Hepatocyte (in vitro differentiated cells): ENCODE data around the gene GDNF. TPM values are rescaled to one million over a fixed set of nuclear protein-coding genes. Genes with fewer than 3 reads are reported as not detected.
"Not testable (repeated sequence)": the region's sequence is repeated elsewhere in the genome, so short reads cannot be mapped to it uniquely, and the experiment has no call there.

Experiments
- DNase-seq: peaks from one replicate; pipeline ENCODE4 v3.0.0-alpha.2; 2016; ENCODE audit warnings: low spot score
- H2AFZ ChIP-seq: fragments of 200-600 bp; sonication (generic); 2 replicates; pipeline ENCODE4 v1.6.0; 2016; ENCODE audit warnings: antibody characterized with exemption, mild to moderate bottlenecking
- H3K27ac ChIP-seq: fragments of 200-600 bp; sonication (generic); 2 replicates; pipeline ENCODE4 v1.5.1; 2016; ENCODE audit warnings: mild to moderate bottlenecking
- H3K27me3 ChIP-seq: fragments of 200-600 bp; sonication (generic); 2 replicates; pipeline ENCODE4 v1.6.1; 2016
- H3K36me3 ChIP-seq: fragments of 200-600 bp; sonication (generic); replicated peaks from 2 replicates; pipeline ENCODE4 v1.5.1; 2016; ENCODE audit warnings: low read depth; ENCODE audit not compliant: insufficient read depth
- H3K4me1 ChIP-seq: fragments of 200-600 bp; sonication (generic); 2 replicates; pipeline ENCODE4 v1.5.1; 2016; ENCODE audit warnings: mild to moderate bottlenecking, moderate library complexity; ENCODE audit not compliant: insufficient read depth
- H3K4me2 ChIP-seq: fragments of 200-600 bp; sonication (generic); 2 replicates; pipeline ENCODE4 v1.6.0; 2016
- H3K4me3 ChIP-seq: fragments of 200-600 bp; sonication (generic); 2 replicates; pipeline ENCODE4 v1.5.1; 2016; ENCODE audit warnings: mild to moderate bottlenecking
- H3K79me2 ChIP-seq: fragments of 200-600 bp; sonication (generic); 2 replicates; pipeline ENCODE4 v1.6.0; 2017; ENCODE audit warnings: mild to moderate bottlenecking
- H3K9me2 ChIP-seq: fragments of 200-600 bp; sonication (generic); replicated peaks from 2 replicates; pipeline ENCODE4 v1.6.0; 2017; ENCODE audit warnings: mild to moderate bottlenecking; ENCODE audit not compliant: insufficient read depth
- H3K9me3 ChIP-seq: fragments of 200-600 bp; sonication (generic); 2 replicates; pipeline ENCODE4 v1.5.1; 2016; ENCODE audit warnings: low read depth, mild to moderate bottlenecking
- H4K20me1 ChIP-seq: fragments of 200-600 bp; sonication (generic); 2 replicates; pipeline ENCODE4 v1.6.0; 2016; ENCODE audit warnings: mild to moderate bottlenecking; ENCODE audit not compliant: insufficient read depth, poor library complexity, severe bottlenecking
- EZH2 ChIP-seq: fragments of 200-600 bp; sonication (generic); IDR thresholded peaks from 2 replicates; pipeline ENCODE4 v1.6.1; 2016; ENCODE audit warnings: antibody characterized with exemption, mild to moderate bottlenecking, borderline replicate concordance
- EZH2phosphoT487 ChIP-seq: fragments of 200-600 bp; sonication (generic); IDR thresholded peaks from one replicate; pipeline ENCODE4 v1.6.1; 2018; ENCODE audit warnings: antibody characterized with exemption, mild to moderate bottlenecking, low read depth, moderate library complexity; ENCODE audit not compliant: unreplicated experiment, severe bottlenecking
- WGBS: methylation state at CpG from one replicate; pipeline ENCODE4 v1.1.6; 2016; ENCODE audit warnings: low lambda C conversion rate; ENCODE audit errors: missing lambda C conversion rate; 5-methylcytosine and 5-hydroxymethylcytosine counted together
- polyA plus RNA-seq: library from polyadenylated mRNA; unstranded; fragments of >200 nt; fragmentation: Nextera tagmentation; extraction: Ambion mirVana; gene quantifications from 2 replicates; pipeline ENCODE4 v1.2.1, GENCODE V29; 2016
- total RNA-seq: library from RNA; depleted of rRNA; stranded (reverse); fragments of >200 nt; gene quantifications from 2 replicates; pipeline ENCODE4 v1.2.3, GENCODE V29; 2014
- TF ChIP-seq, protein P1 (sequence below): fragments of 200-600 bp; sonication (generic); IDR thresholded peaks from 2 replicates; pipeline ENCODE4 v1.5.1; 2016; ENCODE audit warnings: antibody characterized with exemption, mild to moderate bottlenecking; ENCODE audit not compliant: poor library complexity

The GDNF gene
- total and polyA plus RNA-seq, 2 experiments from 2014 or later, result 0.19 to 1.1 TPM

DNA sequence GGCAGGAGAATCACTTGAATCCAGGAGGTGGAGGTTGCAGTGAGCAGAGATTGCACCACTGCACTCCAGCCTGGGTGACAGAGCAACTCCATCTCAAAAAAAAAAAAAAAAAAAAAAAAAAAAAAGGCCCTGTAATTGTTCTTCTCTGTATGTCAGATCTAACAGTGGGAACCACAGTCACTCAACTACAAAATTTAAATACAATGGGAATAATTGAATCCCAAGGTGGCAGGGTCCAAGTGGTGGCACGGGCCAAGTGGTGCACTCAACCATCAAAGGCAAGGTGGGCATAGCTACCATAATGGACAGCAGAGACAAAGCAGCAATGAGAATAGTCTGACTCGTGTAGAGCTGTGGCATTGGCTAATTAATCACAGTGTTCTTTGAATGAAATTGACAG is 44.5 kb downstream of the GDNF start:
- not testable (repeated sequence) for H3K9me2 ChIP-seq, H3K4me1 ChIP-seq, DNase-seq, H2AFZ ChIP-seq, H3K27ac ChIP-seq, H3K9me3 ChIP-seq, H3K27me3 ChIP-seq, H3K36me3 ChIP-seq, H4K20me1 ChIP-seq, H3K4me3 ChIP-seq, H3K79me2 ChIP-seq, H3K4me2 ChIP-seq
- WGBS, result 81% methylated on average over 2 of the region's 2 CpGs

DNA sequence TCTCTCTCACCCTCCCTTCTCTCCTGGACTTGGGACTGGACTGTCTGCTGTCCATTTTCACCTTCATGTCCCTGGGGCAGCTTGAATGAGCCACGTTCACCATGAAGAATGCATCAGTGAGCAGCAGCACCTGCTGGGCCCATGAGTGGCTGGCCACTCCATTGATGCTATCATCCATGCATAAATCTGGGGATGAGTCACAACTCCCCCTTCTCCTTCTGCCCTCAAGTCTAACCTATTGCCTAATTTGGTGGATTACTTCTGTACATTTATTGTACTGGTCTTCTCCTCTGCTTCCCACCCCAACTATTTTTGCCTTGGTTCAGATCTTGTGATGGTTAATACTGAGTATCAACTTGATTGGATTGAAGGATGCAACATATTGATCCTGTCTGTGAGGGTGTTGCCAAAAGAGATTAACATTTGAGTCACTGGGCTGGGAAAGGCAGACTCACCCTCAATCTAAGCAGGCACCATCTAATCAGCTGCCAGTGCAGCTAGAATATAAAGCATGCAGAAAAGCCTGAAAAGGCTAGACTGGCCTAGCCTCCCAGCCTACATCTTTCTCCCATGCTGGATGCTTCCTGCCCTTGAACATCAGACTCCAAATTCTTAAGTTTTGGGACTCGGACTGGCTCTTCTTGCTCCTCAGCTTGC is 46.7 kb downstream of the GDNF start:
- Histone ChIP-seq H3K9me3 (no peaks in the 10 kb centered on the region), H2AFZ (no peak overlapping the region), H3K4me3 (no peak overlapping the region), H4K20me1 (no peaks in the 10 kb centered on the region), H3K4me2 (no peak overlapping the region), H3K27me3 (no peaks in the 10 kb centered on the region), H3K9me2 (no peaks in the 10 kb centered on the region), H3K36me3 (no peaks in the 10 kb centered on the region), H3K27ac (no peak overlapping the region), H3K79me2 (no peaks in the 10 kb centered on the region), H3K4me1 (no peaks in the 10 kb centered on the region)
- 81% methylated on average over 2 of the region's 2 CpGs for WGBS
- DNase-seq, result no peak
- TF ChIP-seq EZH2phosphoT487 (no peak), EZH2 (no peak)
- TF ChIP-seq, protein P1, sequence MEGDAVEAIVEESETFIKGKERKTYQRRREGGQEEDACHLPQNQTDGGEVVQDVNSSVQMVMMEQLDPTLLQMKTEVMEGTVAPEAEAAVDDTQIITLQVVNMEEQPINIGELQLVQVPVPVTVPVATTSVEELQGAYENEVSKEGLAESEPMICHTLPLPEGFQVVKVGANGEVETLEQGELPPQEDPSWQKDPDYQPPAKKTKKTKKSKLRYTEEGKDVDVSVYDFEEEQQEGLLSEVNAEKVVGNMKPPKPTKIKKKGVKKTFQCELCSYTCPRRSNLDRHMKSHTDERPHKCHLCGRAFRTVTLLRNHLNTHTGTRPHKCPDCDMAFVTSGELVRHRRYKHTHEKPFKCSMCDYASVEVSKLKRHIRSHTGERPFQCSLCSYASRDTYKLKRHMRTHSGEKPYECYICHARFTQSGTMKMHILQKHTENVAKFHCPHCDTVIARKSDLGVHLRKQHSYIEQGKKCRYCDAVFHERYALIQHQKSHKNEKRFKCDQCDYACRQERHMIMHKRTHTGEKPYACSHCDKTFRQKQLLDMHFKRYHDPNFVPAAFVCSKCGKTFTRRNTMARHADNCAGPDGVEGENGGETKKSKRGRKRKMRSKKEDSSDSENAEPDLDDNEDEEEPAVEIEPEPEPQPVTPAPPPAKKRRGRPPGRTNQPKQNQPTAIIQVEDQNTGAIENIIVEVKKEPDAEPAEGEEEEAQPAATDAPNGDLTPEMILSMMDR, result no peak

DNA sequence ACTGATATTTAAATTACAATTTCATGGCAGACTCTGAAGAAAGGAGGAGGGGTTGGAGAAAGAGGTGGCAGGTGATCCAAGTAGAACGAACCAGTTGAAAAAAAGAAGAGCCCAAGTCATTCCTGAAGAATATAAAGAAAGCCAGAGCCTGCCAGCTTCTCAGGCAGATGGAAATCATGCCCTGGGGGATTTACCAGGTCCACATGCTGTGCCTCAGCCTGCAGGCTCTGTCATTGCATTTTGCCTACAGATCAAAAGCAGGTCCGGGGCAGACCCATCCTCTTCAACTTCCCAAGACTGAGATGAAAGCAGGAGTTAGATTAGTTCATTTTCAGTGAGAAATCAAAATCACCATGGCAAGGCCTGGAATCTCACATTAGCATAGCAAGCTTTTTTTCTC is 48.5 kb downstream of the GDNF start:
- H3K4me2 ChIP-seq, result no peak overlapping the region
- no peaks in the 10 kb centered on the region for H3K36me3 ChIP-seq
- H3K27me3 ChIP-seq, result no peaks in the 10 kb centered on the region
- no peak overlapping the region for H2AFZ ChIP-seq
- no peaks in the 10 kb centered on the region for H3K79me2 ChIP-seq
- no peak overlapping the region for H3K27ac ChIP-seq
- no peaks in the 10 kb centered on the region for H3K4me1 ChIP-seq
- TF ChIP-seq EZH2phosphoT487, result no peak
- TF ChIP-seq, protein P1, result no peak
- TF ChIP-seq EZH2, result no peak
- no peak overlapping the region for H3K4me3 ChIP-seq
- no peak for DNase-seq
- no peaks in the 10 kb centered on the region for H4K20me1 ChIP-seq
- no peaks in the 10 kb centered on the region for H3K9me3 ChIP-seq
- no peaks in the 10 kb centered on the region for H3K9me2 ChIP-seq
- WGBS, result 59% methylated on average over 2 of the region's 2 CpGs

DNA sequence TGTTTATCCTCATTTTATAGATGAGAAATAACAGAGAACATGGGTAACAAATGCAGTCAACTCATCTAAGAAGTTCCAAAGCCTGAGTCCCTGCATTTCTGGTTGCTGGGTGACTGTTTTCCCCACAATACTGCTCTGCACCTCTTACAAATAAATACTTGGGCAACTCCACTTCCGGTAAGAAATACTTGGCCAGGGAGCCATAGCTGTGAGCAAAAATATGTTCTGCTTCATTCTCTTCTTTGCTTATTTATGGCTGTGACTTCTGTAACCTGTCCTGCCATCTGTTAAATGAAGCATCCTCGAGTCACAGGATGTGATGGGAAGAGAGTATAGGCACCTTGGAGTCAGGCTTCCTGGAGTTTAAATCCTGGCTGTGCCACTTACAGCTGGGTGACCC is 49.9 kb downstream of the GDNF start:
- no peak overlapping the region for H2AFZ ChIP-seq
- no peak overlapping the region for H3K4me3 ChIP-seq
- H3K27me3 ChIP-seq, result no peaks in the 10 kb centered on the region
- WGBS, result 87% methylated on average over 2 of the region's 2 CpGs
- no peaks in the 10 kb centered on the region for H3K36me3 ChIP-seq
- no peaks in the 10 kb centered on the region for H3K4me1 ChIP-seq
- TF ChIP-seq EZH2, result no peak
- TF ChIP-seq, protein P1, result no peak
- no peak for TF ChIP-seq EZH2phosphoT487
- H3K4me2 ChIP-seq, result no peak overlapping the region
- H3K27ac ChIP-seq, result no peak overlapping the region
- H3K9me2 ChIP-seq, result no peaks in the 10 kb centered on the region
- H3K9me3 ChIP-seq, result no peaks in the 10 kb centered on the region
- DNase-seq, result no peak
- H3K79me2 ChIP-seq, result no peaks in the 10 kb centered on the region
- H4K20me1 ChIP-seq, result no peaks in the 10 kb centered on the region
